ENCODE results near the gene SH3PXD2A. TPM values are rescaled to one million over a fixed set of nuclear protein-coding genes. Genes with fewer than 3 reads are reported as not detected.
"Not testable (repeated sequence)": the region's sequence is repeated elsewhere in the genome, so short reads cannot be mapped to it uniquely, and the experiment has no call there.

The SH3PXD2A gene
- total RNA-seq, 2 experiments from 2014 or later, result 12.4 to 14.5 TPM

DNA sequence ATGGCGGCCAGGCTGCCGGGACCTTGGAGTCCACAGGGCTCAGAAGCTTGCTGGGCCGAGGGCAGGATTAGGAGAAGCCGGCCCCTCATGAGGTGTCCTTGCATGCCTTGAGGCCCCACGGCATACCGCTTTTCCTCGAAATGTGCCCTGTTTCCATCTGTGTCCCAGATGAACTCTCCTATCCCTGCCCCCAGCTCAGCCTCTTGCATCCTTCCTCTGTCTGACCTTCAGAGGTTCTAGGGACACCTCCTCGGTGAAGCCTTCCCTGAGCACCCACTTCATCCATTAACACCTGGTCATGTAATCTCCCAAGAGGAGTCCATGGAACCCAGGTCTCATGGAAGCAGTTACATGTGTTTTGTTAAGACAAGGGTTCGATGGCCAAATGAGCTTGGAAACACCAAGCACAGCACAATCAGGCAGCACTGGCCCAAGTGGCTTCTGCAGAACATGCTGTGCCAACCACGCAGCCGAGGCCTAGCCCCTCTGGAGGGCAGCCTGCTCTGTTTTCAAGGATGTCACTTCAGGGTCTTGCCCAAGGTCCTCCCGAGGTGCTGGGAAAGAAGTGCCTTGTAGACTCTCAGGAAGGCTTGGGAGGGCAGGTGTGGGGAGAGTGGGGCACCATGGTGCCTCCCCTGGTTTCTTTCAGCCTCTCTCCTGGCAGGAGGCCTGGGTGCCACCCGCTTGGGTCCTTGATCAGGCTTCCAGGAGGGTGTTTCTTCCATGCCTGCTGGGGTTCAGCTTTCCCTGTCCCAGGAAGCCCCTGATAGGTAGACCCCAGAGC is 237.6 kb downstream of the SH3PXD2A start:
- H3K27me3 Mint-ChIP-seq, result no peaks in the 10 kb centered on the region
- no peak overlapping the region for H3K4me3 Mint-ChIP-seq
- peaks cover 2% of the 10 kb centered on the region for H3K36me3 Mint-ChIP-seq
- CTCF ChIA-PET, result interaction anchor here (1.4 to 2.0 kb wide), 2 partner anchors 25 to 69 kb away, joined by 3 to 7 read pairs; no protein-coding TSS in a partner anchor
- H3K27ac Mint-ChIP-seq, result no peak overlapping the region
- ATAC-seq (no peak), DNase-seq (no peak)
- H3K9me3 Mint-ChIP-seq (ENCODE audit: low read depth), result no peaks in the 10 kb centered on the region
- peaks cover 7% of the 10 kb centered on the region for H3K4me1 Mint-ChIP-seq

DNA sequence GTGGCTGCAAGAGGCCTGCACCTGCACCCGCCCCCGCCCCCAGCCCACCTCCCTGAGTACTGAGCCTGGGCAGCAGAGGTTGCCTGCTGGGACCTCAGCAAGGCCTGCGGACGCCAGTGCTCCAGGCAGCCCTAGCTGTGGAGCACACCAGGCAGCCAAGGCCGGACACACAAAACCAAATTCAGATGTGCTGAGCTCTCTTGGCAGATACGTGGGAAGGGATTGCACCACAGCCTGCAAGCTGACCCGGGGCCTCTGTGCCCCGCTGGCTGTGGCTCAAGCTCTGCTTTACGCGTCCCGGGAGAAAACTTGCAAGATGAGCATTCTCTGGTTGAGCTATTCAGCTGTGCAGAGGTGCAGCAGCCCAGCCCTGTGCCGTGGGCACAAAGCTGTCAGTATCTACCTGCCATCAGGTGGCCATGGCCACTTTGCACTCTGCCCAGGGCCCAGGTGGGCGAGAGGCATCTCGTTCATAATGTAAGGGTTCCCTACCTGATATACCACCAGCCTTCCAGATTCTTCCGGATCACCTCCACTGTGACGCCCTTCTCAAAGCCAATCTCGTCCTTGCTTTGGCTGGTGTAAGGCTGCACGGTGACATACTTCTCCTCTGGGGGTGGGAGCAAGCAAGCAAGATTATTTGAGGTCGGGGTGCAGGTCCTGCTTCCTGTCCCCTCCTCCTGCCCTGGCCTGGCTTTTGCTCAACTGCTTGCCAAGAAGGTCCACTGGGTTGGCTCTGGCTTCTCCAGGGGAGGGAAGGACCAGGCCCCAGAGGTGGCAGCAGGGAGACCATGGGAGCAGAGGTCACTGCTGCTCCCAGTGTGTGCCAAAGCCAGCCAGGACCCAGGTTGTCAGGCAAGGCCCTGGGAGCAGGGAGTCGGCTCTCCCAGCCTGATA is 238.4 kb downstream of the SH3PXD2A start:
- Mint-ChIP-seq H3K27me3 (no peaks in the 10 kb centered on the region), H3K4me3 (no peak overlapping the region), H3K9me3 (ENCODE audit: low read depth) (no peaks in the 10 kb centered on the region), H3K36me3 (peaks cover 2% of the 10 kb centered on the region), H3K27ac (no peak overlapping the region), H3K4me1 (peaks cover 7% of the 10 kb centered on the region)
- DNase-seq (no peak), ATAC-seq (no peak)
- CTCF ChIA-PET, result no interaction called here

- H3K4me3 Mint-ChIP-seq, result no peak overlapping the region
- ATAC-seq, result no peak
- no peaks in the 10 kb centered on the region for H3K36me3 Mint-ChIP-seq
- CTCF ChIA-PET, result interaction anchor here (0.8 to 4.4 kb wide), 4 partner anchors 9 to 71 kb away, joined by 3 to 23 read pairs (median 5); no protein-coding TSS in a partner anchor
- no peaks in the 10 kb centered on the region for H3K9me3 Mint-ChIP-seq (ENCODE audit: low read depth)
- no peaks in the 10 kb centered on the region for H3K27me3 Mint-ChIP-seq
- no peak overlapping the region for H3K27ac Mint-ChIP-seq
- no peak for DNase-seq
- peaks cover 7% of the 10 kb centered on the region for H3K4me1 Mint-ChIP-seq
Measured at GRCh38 chr10:103614306-103615158, 240.8 kb downstream of the SH3PXD2A start.

GRCh38 chr10:103613616-103614015 is 241.8 kb downstream of the SH3PXD2A start:
- H3K27me3 Mint-ChIP-seq, result no peaks in the 10 kb centered on the region
- CTCF ChIA-PET, result interaction anchor here (0.8 to 4.4 kb wide), 3 partner anchors 19 to 72 kb away, joined by 4 to 23 read pairs (median 6); no protein-coding TSS in a partner anchor
- no peak for ATAC-seq
- H3K4me1 Mint-ChIP-seq, result peaks cover 7% of the 10 kb centered on the region
- no peak overlapping the region for H3K27ac Mint-ChIP-seq
- H3K4me3 Mint-ChIP-seq, result no peak overlapping the region
- no peaks in the 10 kb centered on the region for H3K36me3 Mint-ChIP-seq
- H3K9me3 Mint-ChIP-seq (ENCODE audit: low read depth), result no peaks in the 10 kb centered on the region
- DNase-seq, result no peak

DNA sequence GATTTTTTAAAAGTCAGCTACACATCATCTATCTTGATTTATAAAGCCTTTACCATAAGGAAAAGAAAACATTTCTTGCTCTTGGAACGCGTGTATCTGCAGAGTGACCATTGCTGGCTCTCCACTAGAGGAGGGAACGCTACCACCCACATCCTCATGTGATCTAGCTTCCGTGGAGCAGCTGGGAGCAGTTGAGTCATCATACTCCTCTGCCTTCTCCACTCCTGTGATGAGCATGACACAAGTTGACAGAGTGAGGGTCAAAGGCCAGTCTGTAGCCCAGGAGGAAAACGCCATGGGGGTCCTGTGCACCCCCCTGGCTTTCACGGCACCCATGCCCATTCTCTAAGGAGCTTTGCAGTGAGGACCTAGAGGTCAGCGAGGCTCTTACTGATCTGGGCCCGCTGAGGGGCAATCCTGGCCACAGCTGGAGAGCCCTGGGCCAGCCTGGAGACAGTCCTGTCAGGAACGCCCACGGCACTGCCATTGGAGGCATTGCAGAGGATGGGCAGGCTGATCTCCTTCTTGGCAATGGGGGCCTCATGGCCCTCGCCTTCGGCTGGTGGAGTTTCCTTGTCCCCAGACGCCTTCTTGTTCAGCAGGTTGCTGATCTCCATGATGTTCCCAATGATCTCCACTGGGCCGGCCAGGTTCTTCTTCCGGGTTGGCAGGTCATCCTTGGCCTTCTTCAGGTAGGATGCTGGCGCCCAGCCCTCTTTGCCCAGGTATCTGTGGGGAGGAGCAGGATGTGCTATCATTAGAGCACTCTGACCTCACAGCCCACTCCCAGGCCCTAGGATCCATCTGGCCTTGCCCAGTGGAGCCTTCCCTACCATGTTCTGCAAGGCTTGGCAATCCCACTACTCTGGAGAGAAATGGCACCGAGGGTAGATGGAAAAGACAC is 242.7 kb downstream of the SH3PXD2A start:
- Mint-ChIP-seq H3K36me3 (no peaks in the 10 kb centered on the region), H3K4me1 (peaks cover 7% of the 10 kb centered on the region), H3K9me3 (ENCODE audit: low read depth) (no peaks in the 10 kb centered on the region), H3K27ac (no peak overlapping the region), H3K4me3 (no peak overlapping the region), H3K27me3 (no peaks in the 10 kb centered on the region)
- DNase-seq, result no peak
- ATAC-seq, result no peak
- CTCF ChIA-PET, result interaction anchor here (0.9 to 4.4 kb wide), 3 partner anchors 19 to 73 kb away, joined by 3 to 23 read pairs (median 6); no protein-coding TSS in a partner anchor

GRCh38 chr10:103610921-103611511 is 244.4 kb downstream of the SH3PXD2A start:
- CTCF ChIA-PET, result interaction anchor here (1.6 to 4.4 kb wide), 3 partner anchors 50 to 75 kb away, joined by 4 to 23 read pairs (median 5); no protein-coding TSS in a partner anchor
- no peak for DNase-seq
- no peaks in the 10 kb centered on the region for H3K9me3 Mint-ChIP-seq (ENCODE audit: low read depth)
- peaks cover 1% of the 10 kb centered on the region for H3K36me3 Mint-ChIP-seq
- no peaks in the 10 kb centered on the region for H3K27me3 Mint-ChIP-seq
- no peak overlapping the region for H3K4me3 Mint-ChIP-seq
- H3K4me1 Mint-ChIP-seq, result peaks cover 7% of the 10 kb centered on the region
- H3K27ac Mint-ChIP-seq, result no peak overlapping the region
- no peak for ATAC-seq

DNA sequence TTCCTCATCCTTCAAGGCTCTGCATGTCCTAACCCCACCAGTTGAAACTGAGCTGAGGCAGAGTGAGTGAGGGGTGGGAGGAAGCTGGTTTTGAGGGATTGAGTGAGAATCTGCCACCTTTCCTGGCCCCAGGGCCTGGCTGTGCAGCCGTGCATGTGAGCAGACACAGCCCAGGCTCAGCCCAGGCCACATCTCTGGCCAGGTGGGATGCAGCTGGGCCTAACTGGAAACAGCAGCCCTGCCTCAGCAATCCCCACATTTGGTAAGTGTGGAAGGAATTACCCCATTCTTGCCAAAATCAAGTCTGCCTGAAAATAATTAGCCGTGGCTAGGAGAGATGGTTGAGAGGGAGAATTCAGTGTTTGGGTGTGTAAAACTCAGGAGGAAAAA is 245.3 kb downstream of the SH3PXD2A start:
- no peak overlapping the region for H3K4me3 Mint-ChIP-seq
- ATAC-seq (no peak), DNase-seq (no peak)
- H3K4me1 Mint-ChIP-seq, result peaks cover 7% of the 10 kb centered on the region
- H3K9me3 Mint-ChIP-seq (ENCODE audit: low read depth), result no peaks in the 10 kb centered on the region
- no peaks in the 10 kb centered on the region for H3K27me3 Mint-ChIP-seq
- no peak overlapping the region for H3K27ac Mint-ChIP-seq
- H3K36me3 Mint-ChIP-seq, result peaks cover 4% of the 10 kb centered on the region
- CTCF ChIA-PET, result interaction anchor here (1.6 to 1.8 kb wide), 2 partner anchors 51 to 75 kb away, joined by 4 to 5 read pairs; no protein-coding TSS in a partner anchor

GRCh38 chr10:103609231-103610082 is 245.9 kb downstream of the SH3PXD2A start:
- Mint-ChIP-seq H3K27me3 (no peaks in the 10 kb centered on the region), H3K4me1 (peaks cover 4% of the 10 kb centered on the region), H3K9me3 (ENCODE audit: low read depth) (no peaks in the 10 kb centered on the region), H3K27ac (no peak overlapping the region), H3K36me3 (peaks cover 4% of the 10 kb centered on the region), H3K4me3 (no peak overlapping the region)
- CTCF ChIA-PET, result interaction anchor here (0.9 to 1.8 kb wide), 3 partner anchors 51 to 77 kb away, joined by 4 to 5 read pairs (median 5); no protein-coding TSS in a partner anchor
- ATAC-seq, result no peak
- DNase-seq, result no peak

- CTCF ChIA-PET, result interaction anchor here (0.9 kb wide), 1 partner anchor 78 kb away, joined by 5 read pairs; no protein-coding TSS in a partner anchor
Measured at GRCh38 chr10:103608056-103608455, 247.3 kb downstream of the SH3PXD2A start.

DNA sequence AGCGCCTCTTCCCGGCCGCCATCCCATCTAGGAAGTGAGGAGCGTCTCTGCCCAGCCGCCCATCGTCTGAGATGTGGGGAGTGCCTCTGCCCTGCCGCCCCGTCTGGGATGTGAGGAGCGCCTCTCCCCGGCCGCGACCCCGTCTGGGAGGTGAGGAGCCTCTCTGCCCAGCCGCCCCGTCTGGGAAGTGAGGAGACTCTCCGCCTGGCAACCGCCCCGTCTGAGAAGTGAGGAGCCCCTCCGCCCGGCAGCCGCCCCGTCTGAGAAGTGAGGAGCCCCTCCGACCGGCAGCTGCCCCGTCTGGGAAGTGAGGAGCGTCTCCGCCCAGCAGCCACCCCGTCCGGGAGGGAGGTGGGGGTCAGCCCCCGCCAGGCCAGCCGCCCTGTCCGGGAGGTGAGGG is 248.3 kb downstream of the SH3PXD2A start:
- H3K27me3 Mint-ChIP-seq; H3K27ac Mint-ChIP-seq; H3K9me3 Mint-ChIP-seq (ENCODE audit: low read depth); H3K36me3 Mint-ChIP-seq; H3K4me1 Mint-ChIP-seq; ATAC-seq; H3K4me3 Mint-ChIP-seq; DNase-seq; CTCF ChIA-PET: not testable (repeated sequence)

More at GRCh38 chr10:103608056-103608455, 247.3 kb downstream of the SH3PXD2A start:
- not testable (repeated sequence) for DNase-seq; H3K4me1 Mint-ChIP-seq; ATAC-seq; H3K9me3 Mint-ChIP-seq (ENCODE audit: low read depth); H3K4me3 Mint-ChIP-seq; H3K36me3 Mint-ChIP-seq; H3K27ac Mint-ChIP-seq; H3K27me3 Mint-ChIP-seq

DNA sequence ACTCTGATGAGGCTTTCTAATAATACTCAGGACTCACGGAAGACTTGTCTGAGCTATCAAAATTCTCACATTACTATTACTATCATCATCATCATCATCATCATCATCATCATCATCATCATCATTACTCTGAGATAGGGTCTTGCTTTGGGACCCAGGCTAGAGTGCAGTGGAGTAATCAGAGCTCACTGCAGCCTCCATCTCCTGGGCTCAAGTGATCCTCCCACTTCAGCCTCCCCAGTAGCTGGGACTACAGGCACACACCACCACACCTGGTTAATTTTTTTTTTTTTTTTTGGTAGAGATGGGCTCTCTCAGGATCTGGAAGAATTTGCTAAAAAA is 249.3 kb downstream of the SH3PXD2A start:
- not testable (repeated sequence) for H3K27me3 Mint-ChIP-seq; H3K27ac Mint-ChIP-seq; H3K9me3 Mint-ChIP-seq (ENCODE audit: low read depth); DNase-seq; H3K4me1 Mint-ChIP-seq; H3K4me3 Mint-ChIP-seq; ATAC-seq; H3K36me3 Mint-ChIP-seq
- CTCF ChIA-PET, result interaction anchor here (0.8 to 4.9 kb wide), 15 partner anchors 13 to 280 kb away, joined by 3 to 72 read pairs (median 3); no protein-coding TSS in a partner anchor

Data from activated CD8-positive, alpha-beta memory T cell treated with anti-CD3 and anti-CD28 coated beads, Interleukin-2, amount 10 ng/mL, durations not matched to agents 7 days and 5 days (primary cell).